Neural progenitor cell (in vitro differentiated cells): ENCODE measurements around the gene RYR1.

Experiments
- EZH2phosphoT487 ChIP-seq: fragments of 200-600 bp; sonication (generic); IDR thresholded peaks from 2 replicates; pipeline ENCODE4 v1.6.1; 2017; ENCODE audit warnings: antibody characterized with exemption
- TF ChIP-seq, protein P1 (sequence below): fragments of 200-600 bp; sonication (generic); IDR thresholded peaks from 2 replicates; pipeline ENCODE4 v1.5.1; 2017; ENCODE audit warnings: antibody characterized with exemption, mild to moderate bottlenecking

DNA sequence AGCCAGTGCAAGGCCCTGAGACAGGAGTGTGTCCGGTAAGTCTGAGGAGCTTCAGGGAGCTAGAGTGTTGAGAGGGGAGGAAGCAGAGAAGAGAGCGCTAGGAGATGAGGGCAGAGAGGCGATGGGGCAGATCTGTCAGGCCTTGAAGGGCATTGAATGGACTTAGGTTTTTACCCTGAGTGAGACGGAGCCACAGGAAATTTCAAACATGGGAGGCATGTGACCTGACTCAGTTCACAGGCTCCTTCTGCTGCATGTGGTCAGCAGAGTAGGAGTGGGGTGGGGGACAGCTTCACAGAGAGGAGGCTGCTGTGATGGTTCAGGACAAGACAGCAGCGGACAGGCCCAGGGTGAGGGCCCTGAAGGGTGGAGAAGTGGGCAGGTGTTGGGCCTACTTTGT is 33.1 kb upstream of the RYR1 start:
- TF ChIP-seq, protein P1, sequence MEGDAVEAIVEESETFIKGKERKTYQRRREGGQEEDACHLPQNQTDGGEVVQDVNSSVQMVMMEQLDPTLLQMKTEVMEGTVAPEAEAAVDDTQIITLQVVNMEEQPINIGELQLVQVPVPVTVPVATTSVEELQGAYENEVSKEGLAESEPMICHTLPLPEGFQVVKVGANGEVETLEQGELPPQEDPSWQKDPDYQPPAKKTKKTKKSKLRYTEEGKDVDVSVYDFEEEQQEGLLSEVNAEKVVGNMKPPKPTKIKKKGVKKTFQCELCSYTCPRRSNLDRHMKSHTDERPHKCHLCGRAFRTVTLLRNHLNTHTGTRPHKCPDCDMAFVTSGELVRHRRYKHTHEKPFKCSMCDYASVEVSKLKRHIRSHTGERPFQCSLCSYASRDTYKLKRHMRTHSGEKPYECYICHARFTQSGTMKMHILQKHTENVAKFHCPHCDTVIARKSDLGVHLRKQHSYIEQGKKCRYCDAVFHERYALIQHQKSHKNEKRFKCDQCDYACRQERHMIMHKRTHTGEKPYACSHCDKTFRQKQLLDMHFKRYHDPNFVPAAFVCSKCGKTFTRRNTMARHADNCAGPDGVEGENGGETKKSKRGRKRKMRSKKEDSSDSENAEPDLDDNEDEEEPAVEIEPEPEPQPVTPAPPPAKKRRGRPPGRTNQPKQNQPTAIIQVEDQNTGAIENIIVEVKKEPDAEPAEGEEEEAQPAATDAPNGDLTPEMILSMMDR, result no peak
- TF ChIP-seq EZH2phosphoT487, result no peak
